ACHN (cell line): ENCODE measurements around the gene GSTO2.

ENCODE experiments used
- DNase-seq: peaks from one replicate; pipeline ENCODE4 v3.0.0-alpha.2; 2015
- in situ Hi-C: cut with HindIII; loops from 2 replicates; pipeline ENCODE4 v1.10.0; 2017; ENCODE audit warnings: low sequenced_read_pairs, low pct_ligation_motif_present, low pct_unique_long_range_greater_than_20kb

Gene GSTO2

DNA sequence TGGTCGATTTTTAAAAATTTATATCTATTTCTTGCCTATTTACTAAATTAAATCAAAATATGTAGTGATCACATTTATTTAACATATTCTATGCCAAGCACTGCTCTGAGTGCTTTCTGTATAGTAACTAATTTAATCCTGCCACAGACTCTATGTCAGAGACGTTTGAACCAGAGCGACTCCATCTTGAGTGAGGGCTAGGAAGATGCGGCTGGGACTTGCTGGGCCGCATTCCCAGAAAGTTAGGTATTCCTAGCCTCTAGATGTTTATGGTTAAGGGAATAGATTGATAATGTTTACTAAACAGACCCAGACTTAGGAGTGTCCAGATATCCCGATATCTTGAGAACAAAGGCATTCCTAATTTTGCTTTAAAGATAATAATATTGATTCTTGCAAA is 17.5 kb upstream of the GSTO2 start:
- in situ Hi-C loops: loop anchor here (10.0 kb wide), 1 partner anchor 53 kb away; no protein-coding TSS in a partner anchor
- no peak for DNase-seq

DNA sequence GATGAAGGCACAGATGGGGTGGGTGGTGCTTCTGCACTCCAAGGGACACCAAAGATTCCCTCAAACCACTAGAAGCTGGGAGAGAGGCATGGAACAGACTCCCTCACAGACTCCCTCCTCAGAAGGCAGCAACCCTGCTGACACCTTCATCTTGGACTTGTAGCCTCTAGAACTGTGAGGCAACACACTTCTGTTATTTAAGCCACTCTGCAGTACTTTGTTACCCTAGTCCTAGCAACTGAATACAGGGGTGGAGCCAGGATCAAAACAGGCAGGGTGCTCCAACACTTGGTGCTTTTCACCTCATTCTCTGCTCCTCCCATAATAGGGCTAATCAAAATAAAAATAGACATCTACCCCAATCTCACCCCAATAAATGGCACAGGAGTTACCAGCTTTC is 16.6 kb upstream of the GSTO2 start:
- DNase-seq: no peak
- in situ Hi-C loops: loop anchor here (10.0 kb wide), 1 partner anchor 52 kb away; no protein-coding TSS in a partner anchor

DNA sequence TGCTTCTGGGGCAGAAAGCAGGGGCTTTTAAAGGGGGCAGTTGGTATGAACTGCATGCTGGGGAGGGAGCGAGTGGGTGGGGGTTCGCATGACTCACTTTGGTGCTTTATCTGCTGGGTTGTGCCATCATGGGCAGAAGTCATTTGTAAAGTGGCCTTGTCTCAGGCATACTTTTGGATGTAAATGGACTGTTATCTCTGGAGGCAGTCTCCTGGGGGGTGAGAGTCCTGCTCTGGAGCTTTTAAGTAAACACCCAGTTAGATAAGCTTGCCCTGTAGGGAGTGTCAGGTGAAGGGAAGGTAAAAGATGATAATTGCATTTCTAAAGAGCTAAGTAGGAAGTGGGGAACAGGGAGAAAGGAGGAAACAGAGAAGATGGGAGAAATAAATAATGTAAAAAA is 15.9 kb upstream of the GSTO2 start:
- in situ Hi-C loops: loop anchor here (10.0 kb wide), 1 partner anchor 52 kb away; no protein-coding TSS in a partner anchor
- DNase-seq: no peak

DNA sequence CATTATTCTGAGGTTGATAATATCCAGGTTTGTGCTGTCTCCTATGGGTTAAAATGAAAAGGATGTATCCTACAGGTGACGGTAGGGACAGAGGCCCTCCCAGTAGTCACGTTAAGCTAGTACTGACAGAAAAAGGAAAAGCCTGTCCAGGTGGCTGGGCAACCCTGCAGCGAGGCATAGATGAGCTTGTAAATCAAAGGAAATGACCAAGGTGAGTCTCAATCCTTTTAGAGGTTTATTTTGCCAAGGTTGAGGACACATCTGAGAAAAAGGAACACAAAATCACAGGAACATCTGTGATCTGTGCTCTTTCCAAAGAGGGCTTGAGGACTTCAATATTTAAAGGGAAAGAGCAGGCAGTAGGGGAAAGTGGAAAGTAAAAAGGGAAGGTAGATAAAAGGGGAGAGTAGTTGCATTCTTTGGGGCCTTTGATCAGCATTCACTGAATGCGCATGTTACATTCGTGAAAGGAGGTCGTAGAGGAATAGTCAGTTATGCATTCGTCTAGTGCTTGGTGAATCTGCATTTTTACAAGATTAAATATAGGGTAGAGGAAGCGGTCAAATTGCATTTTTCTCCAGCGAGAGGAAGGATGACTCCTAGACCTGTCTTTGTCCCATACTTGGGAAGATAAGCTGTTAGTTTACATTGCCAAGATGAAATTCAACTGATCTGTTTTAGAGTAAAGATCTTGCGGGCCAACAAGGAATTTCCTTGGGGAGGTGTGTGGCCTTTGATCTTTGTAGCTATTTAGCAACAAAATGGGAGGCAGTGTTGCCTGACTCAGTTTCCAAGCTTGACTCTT is 15.2 kb upstream of the GSTO2 start:
- in situ Hi-C loops: loop anchor here (10.0 kb wide), 1 partner anchor 51 kb away; no protein-coding TSS in a partner anchor
- DNase-seq: no peak

DNA sequence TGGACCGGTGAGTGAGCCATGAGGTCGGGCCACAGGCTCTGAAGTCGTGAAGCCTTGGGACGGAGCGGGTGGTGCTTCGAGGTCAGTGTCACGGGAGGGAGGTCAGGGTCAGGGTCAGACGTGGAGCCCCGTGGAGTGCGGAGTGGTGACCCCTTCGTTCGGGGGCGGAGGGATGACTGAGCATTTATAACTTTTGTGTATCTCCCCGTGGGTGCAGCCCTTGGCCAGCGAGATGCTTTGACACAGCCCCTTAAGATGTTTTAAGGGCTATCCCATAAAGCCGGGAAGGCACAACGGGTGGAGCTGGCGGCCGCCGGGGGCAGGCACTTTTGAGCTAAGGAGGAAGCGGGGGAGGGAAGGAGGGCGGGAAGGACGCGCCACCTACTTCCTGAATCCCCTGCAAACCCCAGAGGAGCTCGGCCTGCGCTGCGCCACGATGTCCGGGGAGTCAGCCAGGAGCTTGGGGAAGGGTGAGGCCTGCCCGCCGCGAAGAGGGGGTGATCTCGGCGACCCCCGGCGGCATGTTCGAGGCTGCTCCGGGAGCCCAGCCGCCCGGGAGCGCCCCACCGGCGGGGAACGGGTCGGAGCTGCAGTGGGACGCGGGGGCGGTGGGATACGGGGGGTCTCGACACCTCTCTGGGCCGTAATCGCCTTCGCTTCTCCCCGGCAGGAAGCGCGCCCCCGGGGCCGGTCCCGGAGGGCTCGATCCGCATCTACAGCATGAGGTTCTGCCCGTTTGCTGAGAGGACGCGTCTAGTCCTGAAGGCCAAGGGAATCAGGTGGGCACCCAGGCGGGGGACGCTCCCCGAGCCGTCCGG is 14.3 kb upstream of the GSTO2 start, which contains the start of gene GSTO1:
Gene GSTO1, plus strand, starts transcription at position 400 of the 818 bp plus-strand sequence. Its CDS starts 37 bp downstream, at position 437.
- in situ Hi-C loops: loop anchor here (10.0 kb wide), 1 partner anchor 50 kb away; no protein-coding TSS in a partner anchor
- peak; percentile 80 for DNase-seq

DNA sequence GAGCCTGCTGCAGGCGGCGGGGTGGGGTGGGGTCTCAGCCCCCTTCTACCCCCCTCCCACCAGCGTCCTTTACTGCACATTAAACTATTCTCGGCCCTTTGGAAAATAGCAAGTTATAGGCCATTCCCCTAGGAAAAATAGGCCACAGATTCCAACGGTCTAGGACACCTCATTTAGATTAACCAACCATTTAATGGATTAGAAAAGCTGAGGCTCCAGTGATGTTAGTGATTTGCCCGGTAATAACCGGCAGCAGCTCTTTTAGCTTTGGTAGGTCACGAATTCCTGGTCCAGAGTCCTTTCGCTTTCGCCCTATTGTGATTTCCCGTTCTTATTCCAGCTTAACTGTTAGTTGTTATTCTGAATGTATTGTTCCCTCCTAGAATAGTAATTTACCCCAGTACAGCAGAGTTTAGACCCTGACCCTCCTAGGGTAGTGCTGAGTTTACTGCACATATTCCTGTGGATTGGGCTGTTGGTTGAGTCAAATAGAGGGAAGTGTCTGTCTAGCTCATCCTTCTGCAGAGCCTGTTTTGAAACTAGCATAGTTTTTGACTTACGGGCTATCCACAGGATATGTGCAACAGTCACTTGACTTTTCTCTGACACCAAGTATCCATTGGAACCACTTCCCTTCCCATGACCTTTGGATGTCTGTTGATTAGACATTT is 13.5 kb upstream of the GSTO2 start:
- in situ Hi-C loops: loop anchor here (10.0 kb wide), 1 partner anchor 49 kb away; no protein-coding TSS in a partner anchor
- DNase-seq: peak; percentile 65

DNA sequence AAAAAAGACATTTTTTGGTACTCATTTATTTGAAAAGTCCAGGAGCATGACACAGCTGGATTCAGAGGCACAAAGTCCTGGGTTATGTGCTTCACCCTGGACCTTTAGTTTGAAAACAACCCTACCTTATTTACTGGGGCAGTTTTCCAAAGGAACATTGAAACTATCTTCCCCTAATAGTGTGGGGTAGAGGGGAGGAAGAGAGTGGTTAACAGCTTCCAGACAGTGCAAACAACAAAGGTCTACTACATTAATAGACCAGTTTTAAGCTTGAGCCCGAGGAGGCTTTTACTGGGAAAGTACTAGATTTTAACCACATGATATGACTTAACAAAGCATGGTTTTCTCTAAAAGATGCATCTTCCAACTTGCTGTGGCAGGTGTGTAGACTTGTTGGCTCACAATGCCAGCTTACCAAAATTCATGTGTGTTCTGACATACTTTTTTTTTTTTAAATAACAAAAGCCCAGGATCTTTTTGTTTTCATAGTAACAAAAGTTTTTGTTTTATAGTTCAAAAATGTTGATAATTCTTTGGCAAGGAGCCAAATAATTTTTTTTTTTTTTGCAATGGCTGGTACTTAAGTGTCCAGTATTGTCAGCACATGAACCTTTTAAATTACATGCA is 12.5 kb upstream of the GSTO2 start:
- in situ Hi-C loops: loop anchor here (10.0 kb wide), 1 partner anchor 48 kb away; no protein-coding TSS in a partner anchor
- no peak for DNase-seq

DNA sequence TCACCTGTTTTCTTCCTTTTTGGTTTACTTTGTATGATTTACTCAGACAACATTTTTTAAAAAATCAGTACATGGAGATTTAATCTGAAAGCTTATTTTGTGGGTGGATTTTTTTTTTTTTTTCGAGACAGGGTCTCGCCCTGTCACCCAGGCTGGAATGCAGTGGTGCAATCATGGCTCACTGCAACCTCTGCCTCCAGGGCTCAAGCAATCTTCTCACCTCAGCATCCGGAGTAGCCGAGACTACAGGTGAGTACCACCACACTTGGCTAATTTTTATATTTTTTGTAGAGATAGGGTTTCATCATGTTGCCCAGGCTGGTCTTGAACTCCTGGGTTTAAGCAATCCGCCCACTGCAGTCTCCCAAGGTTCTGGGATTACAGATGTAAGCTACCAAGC is 11.7 kb upstream of the GSTO2 start:
- in situ Hi-C loops: loop anchor here (10.0 kb wide), 1 partner anchor 48 kb away; no protein-coding TSS in a partner anchor
- DNase-seq: no peak

DNA sequence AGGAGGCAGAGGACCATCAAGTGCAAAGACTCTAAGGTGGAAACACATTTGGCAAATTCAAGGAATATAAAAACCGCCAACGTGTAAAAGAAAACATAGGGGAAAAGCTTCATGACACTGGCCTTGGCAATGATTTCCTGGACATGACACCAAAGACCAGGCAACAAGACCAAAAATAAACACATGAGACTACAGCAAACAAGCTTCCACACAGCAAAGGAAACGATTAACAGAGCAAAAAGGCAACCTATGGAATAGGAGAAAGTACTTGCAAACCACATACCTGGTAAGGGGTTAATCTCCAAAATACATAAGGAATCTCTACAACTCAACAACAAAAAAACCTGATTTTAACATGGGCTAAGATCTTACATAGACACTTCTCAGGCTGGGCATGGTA is 10.8 kb upstream of the GSTO2 start:
- in situ Hi-C loops: loop anchor here (10.0 kb wide), 1 partner anchor 47 kb away; no protein-coding TSS in a partner anchor
- DNase-seq: no peak

DNA sequence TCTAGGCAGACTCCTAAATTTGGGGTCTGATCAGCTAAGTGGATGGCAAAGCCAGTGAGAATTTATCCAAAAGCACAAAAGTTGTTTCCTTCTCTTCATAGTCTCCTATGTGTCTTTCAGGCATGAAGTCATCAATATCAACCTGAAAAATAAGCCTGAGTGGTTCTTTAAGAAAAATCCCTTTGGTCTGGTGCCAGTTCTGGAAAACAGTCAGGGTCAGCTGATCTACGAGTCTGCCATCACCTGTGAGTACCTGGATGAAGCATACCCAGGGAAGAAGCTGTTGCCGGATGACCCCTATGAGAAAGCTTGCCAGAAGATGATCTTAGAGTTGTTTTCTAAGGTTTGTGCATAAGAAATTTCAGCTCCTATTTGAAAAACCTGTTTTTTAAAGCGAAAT is 9.5 kb upstream of the GSTO2 start:
- in situ Hi-C loops: loop anchor here (10.0 kb wide), 1 partner anchor 45 kb away; no protein-coding TSS in a partner anchor
- no peak for DNase-seq

DNA sequence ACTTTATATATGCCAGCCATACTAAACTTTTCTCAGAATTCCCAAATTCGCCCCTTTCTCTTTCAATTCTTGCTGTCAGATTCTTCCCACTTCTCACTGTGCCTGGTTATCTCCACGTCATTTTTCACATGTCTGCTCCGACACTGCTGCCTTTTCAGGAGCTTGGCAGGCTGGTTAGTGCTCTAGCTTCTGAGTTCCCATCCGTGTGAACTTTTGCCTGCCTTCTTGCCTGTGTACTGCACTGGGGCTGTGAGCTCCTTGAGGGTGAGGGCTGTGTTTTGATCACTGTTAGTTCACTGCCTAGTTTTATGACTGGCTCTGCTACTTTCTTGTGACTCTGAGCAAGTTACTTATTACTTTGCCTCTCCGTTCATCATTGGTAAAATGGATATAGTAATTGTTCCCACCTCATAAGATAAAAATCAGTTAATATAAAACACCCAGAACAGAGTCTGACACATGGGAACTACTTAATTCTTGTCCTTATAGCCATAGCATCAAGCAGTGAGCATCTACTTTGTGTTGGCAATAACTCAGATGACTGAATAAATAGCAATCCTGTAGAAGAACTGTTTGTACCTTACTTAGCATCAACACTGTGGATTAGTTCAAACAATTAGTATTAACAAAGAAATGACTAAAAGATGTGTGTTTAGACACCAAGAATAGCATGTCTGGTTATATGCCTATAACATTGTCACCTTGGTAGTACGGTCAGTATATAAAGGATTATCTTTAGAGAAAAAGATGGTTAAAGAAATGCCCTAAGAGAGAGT is 8.8 kb upstream of the GSTO2 start:
- DNase-seq: no peak
- in situ Hi-C loops: loop anchor here (10.0 kb wide), 1 partner anchor 45 kb away; no protein-coding TSS in a partner anchor

DNA sequence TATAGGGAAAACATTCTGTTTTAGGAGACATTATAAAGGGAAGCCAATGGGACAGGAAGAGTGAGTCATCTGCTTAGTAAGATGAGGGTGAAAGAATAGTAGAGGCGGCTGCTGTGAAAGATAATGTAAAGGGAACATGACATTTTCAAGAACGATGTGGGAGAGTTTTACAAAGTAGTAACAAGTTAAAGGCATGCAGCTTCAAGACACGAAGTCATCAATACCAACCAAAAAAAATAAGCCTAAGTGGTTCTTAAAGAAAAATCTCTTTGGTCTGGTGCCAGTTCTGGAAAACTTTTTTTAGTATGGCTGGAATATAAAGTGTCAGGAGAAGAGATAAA is 8.2 kb upstream of the GSTO2 start:
- in situ Hi-C loops: no loop called here
- DNase-seq: peak; percentile 28

DNA sequence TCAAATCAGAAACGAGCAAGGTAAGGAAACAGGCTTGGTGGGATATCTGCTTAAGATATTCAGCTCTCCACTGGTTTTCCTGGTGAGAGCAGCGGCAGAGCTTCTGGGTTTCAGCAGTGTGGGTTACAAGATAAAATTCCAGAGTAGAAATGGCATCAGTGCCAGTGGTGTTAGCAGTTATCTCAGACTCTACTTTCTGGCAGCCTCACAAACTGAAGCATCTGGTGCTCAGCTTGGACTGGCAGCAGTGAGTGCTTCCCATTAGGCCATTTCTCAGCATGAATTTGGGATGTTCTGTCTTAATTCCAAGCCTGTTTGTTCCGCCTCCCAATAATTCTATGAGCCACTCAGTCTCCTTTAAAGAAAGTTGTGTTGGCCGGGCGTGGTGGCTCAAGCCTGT is 6.9 kb upstream of the GSTO2 start:
- DNase-seq: no peak
- in situ Hi-C loops: no loop called here

DNA sequence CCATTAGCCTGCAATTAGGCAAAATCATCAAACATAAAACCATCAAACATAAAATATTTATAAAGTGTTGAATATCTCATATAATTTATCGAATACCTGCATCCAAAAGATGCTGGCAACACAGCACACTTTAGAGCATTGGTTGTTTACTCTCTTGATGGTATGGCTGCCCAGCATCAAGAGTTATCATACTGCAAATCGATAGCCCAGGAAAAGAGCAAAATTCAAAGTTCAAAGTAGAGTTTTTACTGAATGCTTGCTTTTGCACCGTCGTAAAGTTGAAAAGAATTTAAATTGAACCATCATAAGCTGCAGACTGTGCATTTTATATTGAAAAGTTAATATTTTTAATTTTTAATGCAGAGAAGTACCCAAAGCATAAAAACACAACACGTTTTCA is 4.2 kb upstream of the GSTO2 start:
- in situ Hi-C loops: no loop called here
- no peak for DNase-seq

DNA sequence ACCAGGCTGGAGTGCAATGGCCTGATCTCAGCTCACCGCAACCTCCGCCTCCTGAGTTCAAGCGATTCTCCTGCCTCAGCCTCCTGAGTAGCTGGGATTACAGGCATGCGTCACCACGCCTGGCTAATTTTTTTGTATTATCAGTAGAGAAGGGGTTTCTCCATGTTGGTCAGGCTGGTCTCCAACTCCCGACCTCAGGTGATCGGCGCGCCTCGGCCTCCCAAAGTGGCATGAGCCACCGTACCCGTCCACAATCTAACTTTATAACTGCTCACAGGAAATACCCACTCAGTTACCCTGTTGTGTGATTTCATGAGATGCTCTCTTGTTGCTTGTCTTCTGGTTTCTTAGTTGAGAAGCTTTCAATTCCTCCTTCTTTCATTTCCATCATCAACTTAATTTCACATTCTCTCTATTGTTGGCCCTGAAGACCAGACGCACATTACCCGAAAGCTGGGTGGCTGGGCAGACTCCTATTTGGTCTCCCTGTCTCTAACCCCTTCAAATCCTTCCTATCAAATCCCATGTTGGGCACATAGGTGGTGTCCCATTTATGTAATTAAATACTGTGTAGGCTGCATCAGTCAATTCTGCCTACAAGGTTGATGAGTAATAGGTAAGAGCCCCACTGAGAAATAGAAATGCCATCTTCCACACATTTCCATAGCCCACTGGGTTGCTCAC is 1.1 kb upstream of the GSTO2 start:
- DNase-seq: no peak

DNA sequence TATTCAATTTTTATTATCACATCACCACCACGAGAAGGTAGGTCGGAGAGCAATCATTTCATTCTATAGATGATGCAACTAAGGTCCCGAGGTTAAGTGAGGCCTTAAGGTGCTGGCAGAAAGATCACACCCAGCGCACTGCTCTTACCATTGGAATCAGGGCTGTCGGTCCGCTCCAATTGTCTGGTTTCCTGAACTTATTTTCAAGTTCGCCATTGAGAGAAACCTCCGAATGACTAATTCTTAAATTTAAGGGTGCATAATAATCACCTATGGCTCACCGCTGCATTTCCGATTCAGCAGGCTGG is 625 bp upstream of the GSTO2 start:
- in situ Hi-C loops: no loop called here
- peak; percentile 35 for DNase-seq

More for the DNA sequence above, 1.1 kb upstream of the GSTO2 start:
- in situ Hi-C loops: no loop called here

DNA sequence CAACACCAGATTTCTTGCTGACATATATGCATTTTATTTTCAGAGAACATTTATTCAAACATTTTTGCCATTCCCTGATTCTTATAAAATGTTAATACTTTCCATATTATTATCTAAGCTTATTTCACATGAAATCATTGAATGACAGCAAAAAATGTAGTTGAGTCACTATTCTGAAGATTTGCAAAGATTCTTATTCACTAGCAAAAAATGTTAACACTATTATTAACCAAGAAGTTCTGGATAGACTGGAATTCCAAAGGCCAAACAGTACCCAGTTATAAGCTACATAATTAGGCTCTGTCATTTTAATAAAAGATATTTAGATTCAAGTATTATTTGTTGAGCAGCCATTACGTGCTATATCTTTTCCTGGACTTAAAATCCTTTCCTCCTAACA is 4.3 kb downstream of the GSTO2 start:
- in situ Hi-C loops: no loop called here
- no peak for DNase-seq
